Neural progenitor cell (in vitro differentiated cells): ENCODE results near the gene SPEF2.

Experiments used
- EZH2 ChIP-seq: fragments of 200-600 bp; sonication (generic); IDR thresholded peaks from 2 replicates; pipeline ENCODE4 v1.6.1; 2017; ENCODE audit warnings: antibody characterized with exemption, mild to moderate bottlenecking, moderate library complexity
- EZH2phosphoT487 ChIP-seq: fragments of 200-600 bp; sonication (generic); IDR thresholded peaks from 2 replicates; pipeline ENCODE4 v1.6.1; 2017; ENCODE audit warnings: antibody characterized with exemption
- TF ChIP-seq, protein P1 (sequence below): fragments of 200-600 bp; sonication (generic); IDR thresholded peaks from 2 replicates; pipeline ENCODE4 v1.5.1; 2017; ENCODE audit warnings: antibody characterized with exemption, mild to moderate bottlenecking

DNA sequence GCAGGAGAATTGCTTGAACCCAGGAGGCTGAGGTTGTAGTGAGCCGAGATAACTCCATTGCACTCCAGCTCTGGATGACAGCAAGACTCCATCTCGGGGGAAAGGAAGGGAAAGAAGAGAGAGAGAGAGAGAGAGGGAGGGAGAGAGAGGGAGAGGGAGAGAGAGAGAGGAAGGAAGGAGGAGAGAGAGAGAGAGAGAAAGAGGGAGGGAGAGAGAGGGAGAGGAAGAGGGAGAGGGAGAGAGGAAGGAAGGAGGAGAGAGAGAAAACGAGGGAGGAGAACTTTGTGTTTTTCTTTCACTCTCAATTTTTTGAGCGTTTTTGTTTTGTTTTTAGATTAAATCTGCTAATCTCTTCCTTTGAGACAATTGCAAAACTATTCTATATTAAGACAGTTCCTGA lies 46.9 kb downstream of the SPEF2 start:
- TF ChIP-seq, protein P1, sequence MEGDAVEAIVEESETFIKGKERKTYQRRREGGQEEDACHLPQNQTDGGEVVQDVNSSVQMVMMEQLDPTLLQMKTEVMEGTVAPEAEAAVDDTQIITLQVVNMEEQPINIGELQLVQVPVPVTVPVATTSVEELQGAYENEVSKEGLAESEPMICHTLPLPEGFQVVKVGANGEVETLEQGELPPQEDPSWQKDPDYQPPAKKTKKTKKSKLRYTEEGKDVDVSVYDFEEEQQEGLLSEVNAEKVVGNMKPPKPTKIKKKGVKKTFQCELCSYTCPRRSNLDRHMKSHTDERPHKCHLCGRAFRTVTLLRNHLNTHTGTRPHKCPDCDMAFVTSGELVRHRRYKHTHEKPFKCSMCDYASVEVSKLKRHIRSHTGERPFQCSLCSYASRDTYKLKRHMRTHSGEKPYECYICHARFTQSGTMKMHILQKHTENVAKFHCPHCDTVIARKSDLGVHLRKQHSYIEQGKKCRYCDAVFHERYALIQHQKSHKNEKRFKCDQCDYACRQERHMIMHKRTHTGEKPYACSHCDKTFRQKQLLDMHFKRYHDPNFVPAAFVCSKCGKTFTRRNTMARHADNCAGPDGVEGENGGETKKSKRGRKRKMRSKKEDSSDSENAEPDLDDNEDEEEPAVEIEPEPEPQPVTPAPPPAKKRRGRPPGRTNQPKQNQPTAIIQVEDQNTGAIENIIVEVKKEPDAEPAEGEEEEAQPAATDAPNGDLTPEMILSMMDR, result no peak
- TF ChIP-seq EZH2 (no peak), EZH2phosphoT487 (no peak)
